T-helper 1 cell (primary cell): Measurements from ENCODE around the gene TMEM132A.
"Not testable (repeated sequence)": the region's sequence is repeated elsewhere in the genome, so short reads cannot be mapped to it uniquely, and the experiment has no call there.

Source experiments
- DNase-seq, 5 donors: peaks; one replicate each; pipeline ENCODE4 v3.0.0-alpha.2; 2012 to 2020

The TMEM132A gene

DNA sequence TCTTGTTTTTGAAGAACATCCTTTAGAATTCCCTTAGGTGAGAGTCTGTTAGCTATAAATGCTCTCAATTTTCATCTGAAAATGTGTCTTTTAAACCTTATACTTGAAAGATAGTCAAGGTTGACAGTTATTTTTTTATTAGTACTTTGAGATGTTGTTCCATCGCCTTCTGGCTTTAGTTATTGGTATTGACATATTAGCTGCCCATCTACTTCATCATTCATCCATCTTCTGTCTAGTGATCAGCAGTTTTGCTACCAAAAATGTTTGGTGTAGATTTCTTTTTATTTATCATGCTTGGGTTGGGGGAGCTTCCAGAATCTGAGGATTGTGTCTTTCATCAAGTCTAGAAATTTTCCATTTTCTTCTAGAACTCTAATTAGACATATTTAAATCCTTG is 44.0 kb downstream of the TMEM132A start:
- no peak for DNase-seq

DNA sequence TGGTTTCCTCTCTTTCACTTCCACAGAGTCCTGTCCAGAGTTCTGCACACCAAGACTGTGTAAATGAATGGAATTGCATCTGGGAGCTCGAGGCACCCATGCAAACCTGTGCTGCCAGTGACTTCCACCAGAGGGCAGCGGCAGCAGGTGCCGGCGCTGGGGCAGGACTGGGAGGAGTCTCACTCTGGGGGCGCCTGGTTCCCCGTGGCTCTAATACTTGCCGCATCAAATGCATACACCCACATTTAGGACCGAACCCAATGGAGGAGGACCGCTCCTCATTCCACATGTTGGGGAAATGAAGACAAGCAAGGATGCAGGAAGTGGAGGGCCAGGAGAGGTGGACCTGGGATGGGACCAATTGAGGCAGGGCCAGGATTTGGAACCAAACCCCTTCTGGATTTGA is 46.1 kb downstream of the TMEM132A start:
- peak; percentile 67 to 77 (median 76) for DNase-seq

DNA sequence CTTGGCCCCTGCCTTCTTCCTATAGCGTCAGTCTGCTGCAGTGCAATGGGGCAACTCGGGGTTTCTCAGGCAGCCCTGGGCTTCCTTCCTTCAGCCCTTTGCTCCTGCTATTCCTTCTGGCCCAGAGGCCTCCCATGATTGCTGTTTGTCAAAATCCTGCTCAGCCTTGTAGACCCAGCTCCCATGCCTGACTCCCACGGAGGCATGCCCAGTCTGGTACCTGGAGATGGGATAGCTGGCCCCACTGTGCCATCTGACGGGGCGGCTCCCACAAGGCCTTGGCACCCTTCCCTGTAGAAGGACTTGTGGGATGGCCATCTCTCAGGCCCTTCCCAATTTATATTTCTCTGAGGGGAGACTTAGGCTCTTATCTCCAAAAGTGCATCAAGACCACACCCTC is 46.6 kb downstream of the TMEM132A start:
- DNase-seq: no peak

DNA sequence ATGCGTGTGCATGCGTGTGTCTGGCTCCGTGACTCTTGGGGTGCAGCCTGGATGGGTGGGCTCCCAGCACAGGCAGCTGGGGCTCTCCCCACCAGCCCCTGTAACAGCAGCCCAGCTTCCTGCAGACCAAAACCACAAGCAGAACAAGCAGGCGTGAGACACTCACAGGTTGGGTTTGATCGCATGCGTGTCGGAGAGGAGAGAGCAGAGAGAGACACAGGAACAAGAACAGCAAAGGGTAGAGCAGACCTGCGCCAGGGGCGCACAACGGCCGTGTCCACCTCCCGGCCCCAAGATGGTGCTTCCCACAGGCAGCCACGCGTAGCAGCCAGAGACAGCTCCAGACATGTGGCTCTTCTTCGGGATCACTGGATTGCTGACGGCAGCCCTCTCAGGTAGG is 47.3 kb downstream of the TMEM132A start, which contains the start of gene CD6:
Gene CD6 (plus strand): TSS at position 161 of the 400 bp plus-strand sequence. CDS start 186 bp downstream, at position 347.
- peak; percentile 33 to 79 (median 52) for DNase-seq

DNA sequence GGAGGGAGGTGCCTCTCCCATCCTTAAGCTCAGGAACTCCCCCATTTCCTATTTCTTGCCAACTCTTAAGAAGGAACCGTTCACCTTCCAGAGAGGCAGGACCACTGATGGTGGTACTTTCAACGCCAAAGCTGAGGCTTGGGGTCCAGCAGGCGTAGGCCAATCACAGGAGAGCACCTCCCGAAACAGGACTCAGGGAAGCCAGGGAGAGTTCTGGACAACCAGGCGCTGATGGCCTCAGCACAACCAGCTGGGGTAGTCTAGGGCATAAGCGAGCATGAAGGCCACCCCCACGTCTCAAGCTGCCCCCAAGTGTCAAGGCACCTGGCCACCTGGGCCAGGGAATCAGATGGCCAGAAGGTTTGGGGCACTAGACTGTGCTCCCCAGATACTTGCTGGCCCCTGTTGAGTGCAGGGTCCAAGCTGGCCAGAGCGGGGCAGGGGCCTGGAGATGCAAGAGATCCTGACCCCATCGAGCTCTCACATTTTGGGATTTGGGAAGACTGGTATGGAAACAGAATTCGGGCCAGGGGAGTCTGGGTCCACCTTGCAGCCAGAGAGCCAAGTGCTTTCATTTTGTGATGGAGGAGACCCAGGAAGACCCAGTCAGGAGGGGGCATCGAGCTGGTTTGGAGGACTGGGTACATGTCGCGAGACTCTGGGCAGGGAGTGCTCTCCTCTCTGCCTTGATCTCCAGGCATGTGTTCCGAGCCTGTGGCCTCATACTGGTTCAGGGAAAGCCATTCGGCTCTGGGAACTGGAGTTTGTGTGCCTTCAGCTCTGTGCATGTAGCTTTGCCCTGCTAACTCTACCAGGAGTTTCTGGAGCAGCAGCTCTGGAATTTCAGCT is 48.1 kb downstream of the TMEM132A start:
- peak in 1 of 5 donors; percentile 69 for DNase-seq

DNA sequence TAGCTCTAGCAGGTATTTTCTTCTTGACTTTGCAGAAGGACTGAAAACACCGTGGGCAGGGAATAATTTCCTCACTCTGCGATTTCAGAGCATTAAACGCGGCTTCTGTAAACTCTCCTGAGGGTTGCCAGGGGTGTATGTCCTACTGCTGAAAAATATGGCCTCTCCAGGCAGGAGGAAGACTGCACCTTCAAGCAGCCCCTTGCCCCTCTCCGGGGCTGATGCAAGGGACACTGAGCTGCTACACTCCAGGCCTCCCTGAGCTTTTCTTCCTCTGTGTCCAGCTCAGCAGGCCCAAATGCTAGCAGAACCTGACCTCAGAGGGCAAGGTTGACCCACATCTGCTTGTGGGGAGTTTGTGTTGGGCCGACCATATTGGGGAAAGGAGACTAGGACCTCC is 49.4 kb downstream of the TMEM132A start:
- no peak for DNase-seq

DNA sequence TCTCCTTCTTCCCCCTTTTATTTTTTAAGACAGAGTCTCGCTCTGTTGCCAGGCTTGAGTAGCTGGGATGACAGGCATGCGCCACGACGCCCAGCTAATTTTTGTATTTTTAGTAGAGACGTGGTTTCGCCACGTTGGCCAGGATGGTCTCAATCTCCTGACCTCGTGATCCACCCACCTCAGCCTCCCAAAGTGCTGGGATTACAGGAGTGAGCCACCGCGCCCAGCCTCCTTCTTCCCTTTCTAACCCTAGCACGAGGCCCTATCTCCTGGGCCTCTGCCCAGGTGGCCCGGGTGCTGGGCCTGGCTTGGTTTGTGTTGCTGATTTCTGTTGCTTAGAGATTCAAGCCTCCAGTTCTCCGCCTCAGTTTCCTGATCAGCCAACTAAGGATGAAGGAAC is 50.1 kb downstream of the TMEM132A start:
- not testable (repeated sequence) for DNase-seq

DNA sequence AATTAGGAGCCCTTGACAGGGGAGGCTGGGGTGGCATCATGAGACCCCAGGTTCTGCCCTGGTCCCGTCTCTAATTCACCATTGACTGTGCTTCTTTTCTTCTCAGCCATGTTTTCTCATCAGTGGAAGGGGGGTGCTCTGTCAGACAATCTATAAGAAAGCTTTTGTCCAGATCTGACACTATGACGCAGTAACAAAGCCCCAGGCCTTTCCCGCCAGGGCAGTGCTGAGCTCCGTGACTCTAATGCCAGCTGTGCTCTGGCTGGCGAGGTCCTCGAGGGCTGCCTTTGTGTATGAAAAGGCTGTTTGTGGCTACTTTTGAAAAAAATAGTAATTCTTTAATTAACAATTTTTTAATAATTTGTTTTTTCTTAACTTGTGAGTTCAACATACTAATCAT is 50.5 kb downstream of the TMEM132A start:
- peak in 1 of 5 donors; percentile 59 for DNase-seq

DNA sequence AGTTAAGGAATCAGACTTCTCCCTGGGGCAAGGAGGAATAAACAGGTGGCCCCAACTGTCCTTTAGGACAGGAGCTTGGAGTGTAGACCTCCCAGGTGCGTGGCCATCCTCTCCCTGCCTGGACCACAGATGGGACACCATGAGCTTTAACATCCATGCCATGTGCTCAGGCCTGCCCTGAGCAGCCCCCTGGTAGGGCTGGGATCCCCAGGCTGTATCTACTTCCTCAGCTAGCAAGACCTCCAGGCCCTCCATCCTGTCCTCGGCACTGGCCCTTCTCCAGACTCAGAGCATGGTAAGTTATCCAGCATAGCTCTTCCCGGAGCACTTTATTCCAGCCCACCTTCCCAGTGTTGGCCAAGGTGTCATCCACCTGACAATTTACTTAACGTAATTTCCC is 53.0 kb downstream of the TMEM132A start:
- no peak for DNase-seq

DNA sequence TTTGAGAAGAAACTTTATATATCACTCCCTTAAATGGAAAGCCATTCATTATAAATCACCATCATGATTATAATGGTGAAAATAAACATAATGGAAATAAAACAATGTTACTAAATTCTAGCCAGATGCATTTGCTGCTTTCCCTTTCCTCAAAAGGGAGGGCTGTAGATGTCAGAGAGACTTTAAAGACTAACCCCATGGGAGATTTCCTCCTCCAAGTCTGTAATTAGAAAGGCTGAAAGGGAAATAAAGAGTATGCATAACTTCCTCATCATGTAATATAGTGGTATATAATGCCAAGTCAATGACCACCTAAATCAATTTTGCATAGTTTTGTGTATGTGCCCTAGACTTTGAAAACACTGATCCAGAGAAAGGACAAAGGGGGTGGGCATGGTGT is 53.6 kb downstream of the TMEM132A start:
- no peak for DNase-seq

DNA sequence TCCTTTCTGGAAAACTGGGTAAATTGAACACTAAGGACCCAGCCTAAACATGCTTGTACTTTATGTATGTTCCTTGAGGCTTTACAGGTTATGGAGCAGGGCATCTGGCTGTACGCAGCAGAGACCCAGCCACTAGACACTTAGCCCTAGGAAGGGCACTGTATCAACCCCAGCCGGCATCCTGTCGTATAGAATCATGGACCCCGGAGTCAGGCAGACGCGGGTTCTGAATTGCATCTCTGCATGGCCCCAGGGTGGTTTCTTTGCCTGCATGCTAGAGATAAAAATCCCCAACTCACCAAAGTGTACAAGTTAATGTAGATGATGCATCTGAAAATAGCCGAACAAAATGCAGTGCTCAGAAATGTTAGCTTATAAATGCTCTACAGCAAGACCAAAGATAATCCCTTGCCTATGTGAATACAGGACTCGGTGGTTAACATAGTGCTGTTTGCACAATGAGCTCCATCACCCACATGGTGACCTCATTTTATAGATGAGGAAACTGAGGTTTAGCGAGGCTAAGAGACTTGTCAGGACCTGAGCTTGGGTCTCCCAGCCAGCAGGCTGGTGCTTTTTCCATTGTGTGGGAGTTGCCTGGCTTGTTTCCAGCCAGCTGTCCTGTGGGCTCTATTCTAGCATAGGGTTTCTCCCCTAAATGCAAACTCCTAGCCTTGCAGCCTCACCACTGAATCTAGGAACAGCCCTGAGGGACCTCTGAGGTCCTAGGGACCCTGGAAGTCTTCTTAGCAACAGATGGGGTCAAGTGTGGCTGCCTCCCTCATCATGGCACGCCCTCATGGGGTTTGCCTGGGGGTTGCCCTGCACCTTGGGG is 54.5 kb downstream of the TMEM132A start:
- DNase-seq: peak in 1 of 5 donors; percentile 78

DNA sequence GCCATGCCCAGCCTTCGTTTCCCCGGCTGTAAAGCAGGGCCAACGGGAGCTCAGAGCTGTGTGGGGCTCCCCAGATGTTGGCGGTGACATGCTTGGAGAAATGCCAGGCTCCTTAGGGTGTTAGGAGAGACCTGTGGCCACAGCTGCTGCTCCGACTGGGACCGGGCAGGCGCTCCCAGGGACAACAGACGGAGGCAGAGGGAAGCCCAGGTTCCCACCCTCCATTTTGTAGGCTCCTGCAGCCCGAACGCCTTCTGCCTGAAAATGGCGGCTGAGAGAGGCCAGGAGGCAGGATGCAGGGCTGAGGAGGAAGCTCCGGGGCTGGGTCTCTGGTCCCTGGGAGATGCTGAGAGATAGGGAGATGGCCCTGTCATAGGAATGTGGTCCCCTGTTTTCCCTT is 57.3 kb downstream of the TMEM132A start:
- DNase-seq: no peak

DNA sequence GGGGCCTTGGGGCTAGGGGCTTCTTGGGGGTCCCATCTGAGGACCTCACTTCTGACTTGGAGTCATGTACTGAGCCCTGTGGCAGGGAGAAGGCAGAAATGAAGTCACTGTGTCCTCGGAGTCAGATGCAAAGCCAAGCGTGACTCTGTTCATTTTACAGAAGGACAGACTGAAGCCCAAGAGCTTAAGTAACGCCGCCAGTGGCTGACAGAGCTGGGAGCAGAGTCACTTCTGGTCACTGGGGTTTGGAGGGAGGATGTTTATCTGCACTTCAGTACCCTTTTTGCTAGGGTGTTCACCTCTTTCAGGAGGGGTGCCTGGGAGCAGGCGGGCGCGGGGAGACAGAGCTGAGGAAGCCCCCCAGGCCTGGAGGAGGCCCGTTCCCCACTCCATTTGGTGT is 57.9 kb downstream of the TMEM132A start:
- peak in 1 of 5 donors; percentile 60 for DNase-seq

DNA sequence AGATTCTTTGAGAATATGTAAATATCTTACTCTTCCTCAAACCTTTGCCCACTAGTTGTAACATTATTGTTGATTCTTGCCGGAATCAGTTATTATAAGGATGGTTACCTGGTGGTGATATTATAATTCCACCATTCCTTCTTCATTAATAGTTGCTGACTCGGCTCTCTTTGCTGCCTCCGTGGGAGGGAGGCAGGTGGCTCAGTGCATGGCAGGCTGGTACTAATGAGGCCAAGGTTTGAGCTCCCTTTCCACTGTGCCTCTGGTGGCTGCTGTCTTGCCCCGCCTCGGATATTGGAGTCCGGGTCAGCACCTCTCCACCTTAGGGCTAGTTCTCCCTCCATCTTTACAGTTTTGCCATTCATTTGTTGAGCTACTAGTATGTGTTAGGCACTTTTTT is 59.9 kb downstream of the TMEM132A start:
- DNase-seq: no peak

DNA sequence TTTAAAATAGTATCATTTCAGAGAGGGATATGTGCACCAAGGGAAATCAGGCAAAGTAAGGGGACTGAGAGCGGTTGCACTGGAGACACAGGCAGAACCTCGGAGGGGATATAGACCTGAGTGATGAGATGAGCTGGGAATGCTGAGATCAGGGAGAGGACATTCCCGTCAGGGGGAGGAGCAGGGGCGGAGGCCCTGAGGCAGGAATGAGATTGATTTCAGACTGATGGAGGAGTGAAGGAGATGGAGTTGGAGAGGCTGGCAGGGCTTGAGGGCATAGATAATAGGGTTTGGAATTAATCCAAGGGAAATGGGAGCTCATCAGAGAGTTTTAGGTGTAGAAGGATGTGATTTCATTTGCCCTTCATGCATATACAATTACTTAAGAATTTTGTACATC is 60.4 kb downstream of the TMEM132A start:
- DNase-seq: no peak

DNA sequence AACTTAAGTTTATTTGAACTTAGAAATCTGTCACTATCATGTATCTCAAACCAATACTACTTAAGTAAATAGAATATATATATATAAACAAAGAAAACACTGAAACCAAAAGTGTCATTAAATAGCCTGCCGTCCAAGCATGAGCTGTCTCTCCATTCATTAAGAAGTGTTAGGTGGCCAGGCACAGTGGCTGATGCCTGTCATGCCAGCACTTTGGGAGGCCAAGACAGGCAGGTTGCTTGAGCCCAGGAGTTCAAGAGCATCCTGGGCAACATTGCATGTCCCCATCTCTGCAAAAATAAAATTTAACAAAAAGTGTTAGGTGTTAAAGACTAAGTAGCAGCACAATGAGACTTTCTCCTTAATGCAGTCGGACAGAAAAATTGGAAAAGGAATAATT is 61.2 kb downstream of the TMEM132A start:
- no peak for DNase-seq

DNA sequence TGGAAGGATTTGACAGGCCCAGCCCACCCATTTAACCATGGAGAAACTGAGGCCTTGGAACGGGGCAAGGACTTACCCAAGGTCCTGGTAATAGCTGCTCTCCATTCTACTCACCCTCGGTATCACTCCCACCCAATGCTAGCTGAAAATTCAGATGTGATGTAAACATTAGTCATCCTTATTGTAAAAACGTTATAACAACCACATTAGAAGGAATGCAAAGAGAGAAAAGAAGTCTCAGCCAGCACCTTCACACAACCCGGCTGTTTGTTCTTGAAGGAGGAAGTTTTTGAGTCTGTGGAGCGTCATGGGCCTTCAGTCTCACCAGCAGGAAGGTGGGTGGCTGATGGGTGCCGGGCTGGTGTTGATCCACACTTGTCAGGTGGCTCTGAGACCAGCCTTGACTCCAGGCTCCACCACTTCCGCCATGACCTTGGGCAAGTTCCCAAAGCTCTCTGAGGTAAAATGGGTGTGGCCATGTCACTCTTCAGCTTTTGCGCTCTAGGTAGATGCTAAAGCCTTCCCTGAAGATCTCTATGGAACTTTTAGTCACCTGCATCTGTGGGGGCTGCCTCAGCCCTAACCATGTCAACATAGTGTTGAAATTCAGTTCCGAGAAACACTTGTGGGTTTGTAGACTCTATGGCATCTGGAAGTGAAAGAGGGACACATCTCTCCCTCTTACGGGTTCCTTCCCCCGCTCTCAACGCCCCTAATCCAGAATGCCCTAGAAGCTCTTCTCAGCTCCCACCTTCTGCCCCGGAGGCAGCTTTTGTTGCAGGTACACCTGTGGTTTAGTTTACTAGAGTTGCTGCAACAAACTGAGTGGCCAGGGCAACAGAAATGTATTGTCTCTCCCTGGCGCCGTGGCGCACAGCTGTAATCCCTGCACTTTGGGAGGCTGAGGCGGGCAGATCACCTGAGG is 62.0 kb downstream of the TMEM132A start:
- DNase-seq: peak; percentile 83 to 91 (median 90)
